ENCODE results near the gene SUV39H1.

GRCh38 chrX:48665991-48666390 is 30.5 kb upstream of the SUV39H1 start:
- TF ChIP-seq EZH2 (IDR thresholded peaks at IDR 0.05; ENCODE audit: borderline replicate concordance) (no peak), CTCF (IDR thresholded peaks at IDR 0.05; ENCODE audit: poor library complexity) (no peak), EZH2phosphoT487 (IDR thresholded peaks at IDR 0.05; ENCODE audit: low read depth, severe bottlenecking, unreplicated experiment) (no peak)

Data from hepatocyte (in vitro differentiated cells).